HEK293 (cell line): ENCODE measurements around the gene RAB5IF.

Source experiments
- PRDM1 ChIP-seq: fragments of 450-650 bp; formaldehyde crosslinking; IDR thresholded peaks from 2 replicates; pipeline ENCODE4; 2016; ENCODE audit warnings: missing biosample characterization, missing genetic modification characterization
- SETDB1 ChIP-seq: IDR thresholded peaks from one replicate; pipeline ENCODE4 v1.6.1; 2017; ENCODE audit warnings: mild to moderate bottlenecking, low read length, moderate library complexity, mixed read lengths; ENCODE audit not compliant: insufficient read length
- ZBTB6 ChIP-seq: fragments of 450-650 bp; formaldehyde crosslinking; IDR thresholded peaks from 2 replicates; pipeline ENCODE4 v1.5.1; 2017; ENCODE audit warnings: missing biosample characterization, missing genetic modification characterization

GRCh38 chr20:36644032-36644705 is 38.6 kb downstream of the RAB5IF start:
- no peak for TF ChIP-seq SETDB1
- no peak for TF ChIP-seq PRDM1 (tag by site-specific recombination)
- TF ChIP-seq ZBTB6 (tag by site-specific recombination): no peak
